HepG2 (cell line): Measurements from ENCODE around the gene APOL2. TPM values are rescaled to one million over a fixed set of nuclear protein-coding genes. Genes with fewer than 3 reads are reported as not detected.
A peak's percentile ranks its signal among the peaks of the same experiment; 100 is the strongest.

Experiments used
- KDM1A ChIP-seq: IDR thresholded peaks from 2 replicates; pipeline ENCODE4 v1.6.1; 2016; ENCODE audit warnings: missing compliant biosample characterization
- KLF11 ChIP-seq: IDR thresholded peaks from 2 replicates; pipeline ENCODE4 v1.6.1; 2016; ENCODE audit warnings: missing compliant biosample characterization
- MIER3 ChIP-seq: IDR thresholded peaks from 2 replicates; pipeline ENCODE4 v1.6.1; 2016; ENCODE audit warnings: missing compliant biosample characterization, borderline replicate concordance
- NR3C1 ChIP-seq: sonication (generic); formaldehyde crosslinking; IDR thresholded peaks from 2 replicates; pipeline ENCODE4 v1.4.0; 2020; ENCODE audit warnings: missing genetic modification reagents
- PBX3 ChIP-seq: sonication (generic); formaldehyde crosslinking; IDR thresholded peaks from 2 replicates; pipeline ENCODE4 v1.8.1; 2023; ENCODE audit warnings: missing genetic modification reagents, inconsistent platforms, borderline replicate concordance
- RERE ChIP-seq: IDR thresholded peaks from 2 replicates; pipeline ENCODE4 v1.6.1; 2016; ENCODE audit warnings: low read depth, missing genetic modification reagents, missing compliant biosample characterization
- XRCC5 ChIP-seq: fragments of 200-400 bp; formaldehyde crosslinking; optimal IDR thresholded peaks from 2 replicates; pipeline ENCODE3; 2017; ENCODE audit warnings: mild to moderate bottlenecking, low read length
- polyA plus RNA-seq, 8 experiments: library from polyadenylated mRNA; depleted of rRNA in 3 of 8; stranded (reverse) in 7 of 8; unstranded in 1 of 8; fragments of >200 nt; fragmentation: Illumina TruSeq in 4 of 8; extraction: Trizol in 4 of 8; gene quantifications; 2 replicates each; pipeline versions ENCODE4 v1.2.1 to v1.2.3, GENCODE V29; 2011 to 2016; ENCODE audit warnings: low read depth in 4 of 8, missing spikeins in 1 of 8, mixed read lengths in 1 of 8; ENCODE audit not compliant: insufficient read depth in 1 of 8
- total RNA-seq, 5 experiments: library from RNA; depleted of rRNA; stranded (reverse); fragments of >200 nt; fragmentation: Illumina TruSeq; extraction: Trizol; gene quantifications; 2 replicates each; pipeline ENCODE4 v1.2.3, GENCODE V29; 2016; ENCODE audit warnings: low read depth in 1 of 5
- TF ChIP-seq, protein P1 (sequence below): IDR thresholded peaks from 2 replicates; pipeline ENCODE4 v1.6.1; 2016; ENCODE audit warnings: low read depth, control low read depth
- TF ChIP-seq, protein P2 (sequence below): IDR thresholded peaks from 2 replicates; pipeline ENCODE4 v1.6.1; 2016; ENCODE audit warnings: missing compliant biosample characterization, missing genetic modification reagents, borderline replicate concordance
- TF ChIP-seq, protein P3 (sequence below): sonication (generic); formaldehyde crosslinking; IDR thresholded peaks from 2 replicates; pipeline ENCODE4 v1.4.0; 2020; ENCODE audit warnings: mild to moderate bottlenecking, missing genetic modification reagents
- TF ChIP-seq, protein P4 (sequence below): sonication (generic); formaldehyde crosslinking; IDR thresholded peaks from 2 replicates; pipeline ENCODE4 v1.8.0; 2022; ENCODE audit warnings: mild to moderate bottlenecking, missing genetic modification reagents, borderline replicate concordance

The APOL2 gene
- total and polyA plus RNA-seq, 2 of the 13 experiments (the other 11 are each of a cell fraction or from before 2014, with no cell fraction given): 28.7 to 51.2 TPM

DNA sequence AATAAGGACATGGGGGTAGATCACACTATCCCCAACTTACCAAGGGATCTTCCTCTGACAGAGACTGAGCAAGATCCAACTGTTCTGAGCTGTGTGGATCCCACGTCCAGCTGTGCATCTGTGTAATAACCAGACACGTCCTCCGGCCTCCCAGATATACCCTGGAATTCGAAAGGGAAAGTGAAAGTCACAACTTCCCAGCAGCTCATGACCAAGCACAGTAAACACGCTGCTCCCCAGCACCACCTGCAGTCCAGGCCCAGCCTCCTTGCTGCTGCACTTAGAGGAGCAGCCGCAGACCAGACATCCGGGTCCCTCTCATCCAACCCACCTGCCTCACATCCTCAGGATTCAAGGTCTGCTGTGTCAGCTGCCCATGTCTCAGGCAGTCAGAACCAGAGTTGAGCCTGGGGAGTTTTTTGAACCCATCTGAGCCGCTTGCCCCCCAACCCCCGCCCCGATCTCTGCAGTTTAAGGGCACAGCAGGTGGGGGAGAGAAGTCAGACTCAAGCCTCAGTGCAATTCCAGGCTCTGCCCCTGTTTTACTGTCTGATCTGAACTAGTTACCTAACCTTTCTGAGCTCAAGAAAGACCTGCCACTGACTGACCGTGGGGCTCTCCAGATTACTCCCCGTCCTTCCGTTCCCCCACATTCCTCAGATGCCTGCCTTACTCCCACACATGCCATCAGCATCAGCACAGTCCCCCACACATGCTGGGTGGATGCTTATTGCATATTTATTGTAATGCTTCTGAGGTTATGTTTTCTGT, at the start of gene APOL2 (continued):
- TF ChIP-seq RERE (CRISPR knock-in tag) (0 out of 2 replicates have a peak, but pooled peaks have one; percentile 19), XRCC5 (peak; percentile 95), KLF11 (CRISPR knock-in tag) (0 out of 2 replicates have a peak, but pooled peaks have one; percentile 69), NR3C1 (no peak), PBX3 (no peak; the same call in 1 of the 2 replicates), MIER3 (CRISPR knock-in tag) (peak; percentile 52; the same call in 1 of the 2 replicates), KDM1A (CRISPR knock-in tag) (no peak)
- TF ChIP-seq, protein P1, sequence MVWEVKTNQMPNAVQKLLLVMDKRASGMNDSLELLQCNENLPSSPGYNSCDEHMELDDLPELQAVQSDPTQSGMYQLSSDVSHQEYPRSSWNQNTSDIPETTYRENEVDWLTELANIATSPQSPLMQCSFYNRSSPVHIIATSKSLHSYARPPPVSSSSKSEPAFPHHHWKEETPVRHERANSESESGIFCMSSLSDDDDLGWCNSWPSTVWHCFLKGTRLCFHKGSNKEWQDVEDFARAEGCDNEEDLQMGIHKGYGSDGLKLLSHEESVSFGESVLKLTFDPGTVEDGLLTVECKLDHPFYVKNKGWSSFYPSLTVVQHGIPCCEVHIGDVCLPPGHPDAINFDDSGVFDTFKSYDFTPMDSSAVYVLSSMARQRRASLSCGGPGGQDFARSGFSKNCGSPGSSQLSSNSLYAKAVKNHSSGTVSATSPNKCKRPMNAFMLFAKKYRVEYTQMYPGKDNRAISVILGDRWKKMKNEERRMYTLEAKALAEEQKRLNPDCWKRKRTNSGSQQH: peak; percentile 81; the same call in 1 of the 2 replicates
- TF ChIP-seq, protein P2, sequence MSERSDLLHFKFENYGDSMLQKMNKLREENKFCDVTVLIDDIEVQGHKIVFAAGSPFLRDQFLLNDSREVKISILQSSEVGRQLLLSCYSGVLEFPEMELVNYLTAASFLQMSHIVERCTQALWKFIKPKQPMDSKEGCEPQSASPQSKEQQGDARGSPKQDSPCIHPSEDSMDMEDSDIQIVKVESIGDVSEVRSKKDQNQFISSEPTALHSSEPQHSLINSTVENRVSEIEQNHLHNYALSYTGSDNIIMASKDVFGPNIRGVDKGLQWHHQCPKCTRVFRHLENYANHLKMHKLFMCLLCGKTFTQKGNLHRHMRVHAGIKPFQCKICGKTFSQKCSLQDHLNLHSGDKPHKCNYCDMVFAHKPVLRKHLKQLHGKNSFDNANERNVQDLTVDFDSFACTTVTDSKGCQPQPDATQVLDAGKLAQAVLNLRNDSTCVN (CRISPR knock-in tag): peak; percentile 52; the same call in 1 of the 2 replicates
- TF ChIP-seq, protein P3, sequence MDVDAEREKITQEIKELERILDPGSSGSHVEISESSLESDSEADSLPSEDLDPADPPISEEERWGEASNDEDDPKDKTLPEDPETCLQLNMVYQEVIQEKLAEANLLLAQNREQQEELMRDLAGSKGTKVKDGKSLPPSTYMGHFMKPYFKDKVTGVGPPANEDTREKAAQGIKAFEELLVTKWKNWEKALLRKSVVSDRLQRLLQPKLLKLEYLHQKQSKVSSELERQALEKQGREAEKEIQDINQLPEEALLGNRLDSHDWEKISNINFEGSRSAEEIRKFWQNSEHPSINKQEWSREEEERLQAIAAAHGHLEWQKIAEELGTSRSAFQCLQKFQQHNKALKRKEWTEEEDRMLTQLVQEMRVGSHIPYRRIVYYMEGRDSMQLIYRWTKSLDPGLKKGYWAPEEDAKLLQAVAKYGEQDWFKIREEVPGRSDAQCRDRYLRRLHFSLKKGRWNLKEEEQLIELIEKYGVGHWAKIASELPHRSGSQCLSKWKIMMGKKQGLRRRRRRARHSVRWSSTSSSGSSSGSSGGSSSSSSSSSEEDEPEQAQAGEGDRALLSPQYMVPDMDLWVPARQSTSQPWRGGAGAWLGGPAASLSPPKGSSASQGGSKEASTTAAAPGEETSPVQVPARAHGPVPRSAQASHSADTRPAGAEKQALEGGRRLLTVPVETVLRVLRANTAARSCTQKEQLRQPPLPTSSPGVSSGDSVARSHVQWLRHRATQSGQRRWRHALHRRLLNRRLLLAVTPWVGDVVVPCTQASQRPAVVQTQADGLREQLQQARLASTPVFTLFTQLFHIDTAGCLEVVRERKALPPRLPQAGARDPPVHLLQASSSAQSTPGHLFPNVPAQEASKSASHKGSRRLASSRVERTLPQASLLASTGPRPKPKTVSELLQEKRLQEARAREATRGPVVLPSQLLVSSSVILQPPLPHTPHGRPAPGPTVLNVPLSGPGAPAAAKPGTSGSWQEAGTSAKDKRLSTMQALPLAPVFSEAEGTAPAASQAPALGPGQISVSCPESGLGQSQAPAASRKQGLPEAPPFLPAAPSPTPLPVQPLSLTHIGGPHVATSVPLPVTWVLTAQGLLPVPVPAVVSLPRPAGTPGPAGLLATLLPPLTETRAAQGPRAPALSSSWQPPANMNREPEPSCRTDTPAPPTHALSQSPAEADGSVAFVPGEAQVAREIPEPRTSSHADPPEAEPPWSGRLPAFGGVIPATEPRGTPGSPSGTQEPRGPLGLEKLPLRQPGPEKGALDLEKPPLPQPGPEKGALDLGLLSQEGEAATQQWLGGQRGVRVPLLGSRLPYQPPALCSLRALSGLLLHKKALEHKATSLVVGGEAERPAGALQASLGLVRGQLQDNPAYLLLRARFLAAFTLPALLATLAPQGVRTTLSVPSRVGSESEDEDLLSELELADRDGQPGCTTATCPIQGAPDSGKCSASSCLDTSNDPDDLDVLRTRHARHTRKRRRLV (CRISPR knock-in tag): peak; percentile 79
- TF ChIP-seq, protein P4, sequence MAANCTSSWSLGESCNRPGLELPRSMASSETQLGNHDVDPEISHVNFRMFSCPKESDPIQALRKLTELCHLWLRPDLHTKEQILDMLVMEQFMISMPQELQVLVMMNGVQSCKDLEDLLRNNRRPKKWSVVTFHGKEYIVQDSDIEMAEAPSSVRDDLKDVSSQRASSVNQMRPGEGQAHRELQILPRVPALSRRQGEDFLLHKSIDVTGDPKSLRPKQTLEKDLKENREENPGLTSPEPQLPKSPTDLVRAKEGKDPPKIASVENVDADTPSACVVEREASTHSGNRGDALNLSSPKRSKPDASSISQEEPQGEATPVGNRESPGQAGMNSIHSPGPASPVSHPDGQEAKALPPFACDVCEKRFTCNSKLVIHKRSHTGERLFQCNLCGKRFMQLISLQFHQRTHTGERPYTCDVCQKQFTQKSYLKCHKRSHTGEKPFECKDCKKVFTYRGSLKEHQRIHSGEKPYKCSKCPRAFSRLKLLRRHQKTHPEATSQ (CRISPR knock-in tag): no peak
